ENCODE data around the gene OR2AG2. TPM values are rescaled to one million over a fixed set of nuclear protein-coding genes. Genes with fewer than 3 reads are reported as not detected.

The OR2AG2 gene
- total RNA-seq, 2 experiments from 2014 or later: 0.06 TPM; not detected in 1

- H3K27ac Mint-ChIP-seq: peak overlapping the region; percentile 76
- DNase-seq (no peak), ATAC-seq (ENCODE audit: poor library complexity) (no peak)
- H3K36me3 Mint-ChIP-seq (ENCODE audit: low read depth): peaks cover 75% of the 10 kb centered on the region
- TF ChIP-seq, protein P1, sequence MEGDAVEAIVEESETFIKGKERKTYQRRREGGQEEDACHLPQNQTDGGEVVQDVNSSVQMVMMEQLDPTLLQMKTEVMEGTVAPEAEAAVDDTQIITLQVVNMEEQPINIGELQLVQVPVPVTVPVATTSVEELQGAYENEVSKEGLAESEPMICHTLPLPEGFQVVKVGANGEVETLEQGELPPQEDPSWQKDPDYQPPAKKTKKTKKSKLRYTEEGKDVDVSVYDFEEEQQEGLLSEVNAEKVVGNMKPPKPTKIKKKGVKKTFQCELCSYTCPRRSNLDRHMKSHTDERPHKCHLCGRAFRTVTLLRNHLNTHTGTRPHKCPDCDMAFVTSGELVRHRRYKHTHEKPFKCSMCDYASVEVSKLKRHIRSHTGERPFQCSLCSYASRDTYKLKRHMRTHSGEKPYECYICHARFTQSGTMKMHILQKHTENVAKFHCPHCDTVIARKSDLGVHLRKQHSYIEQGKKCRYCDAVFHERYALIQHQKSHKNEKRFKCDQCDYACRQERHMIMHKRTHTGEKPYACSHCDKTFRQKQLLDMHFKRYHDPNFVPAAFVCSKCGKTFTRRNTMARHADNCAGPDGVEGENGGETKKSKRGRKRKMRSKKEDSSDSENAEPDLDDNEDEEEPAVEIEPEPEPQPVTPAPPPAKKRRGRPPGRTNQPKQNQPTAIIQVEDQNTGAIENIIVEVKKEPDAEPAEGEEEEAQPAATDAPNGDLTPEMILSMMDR (IDR thresholded peaks at IDR 0.05): no peak
- H3K27me3 Mint-ChIP-seq: no peaks in the 10 kb centered on the region
- peak overlapping the region; percentile 46 to 56 for H3K27ac ChIP-seq (ENCODE audit: low read depth in 1 of 2, low read length in 2 of 2)
- intact Hi-C loops (cut with DNase I, micrococcal nuclease): loop anchor here in 1 of 2 experiments (1.0 to 2.0 kb wide), 4 partner anchors 8 to 704 kb away; no protein-coding TSS in a partner anchor
- peaks cover 53% of the 10 kb centered on the region for H3K36me3 ChIP-seq (ENCODE audit: insufficient read depth, low read length)
- POLR2A ChIA-PET: interaction anchor here (1.0 to 6.9 kb wide), 3 partner anchors 7 to 18 kb away, joined by 4 to 81 read pairs (median 15); no protein-coding TSS in a partner anchor
- peaks cover 58% of the 10 kb centered on the region for H3K4me1 ChIP-seq (ENCODE audit: insufficient read depth, low read length)
- H3K4me1 Mint-ChIP-seq (ENCODE audit: low read depth): peaks cover 88% of the 10 kb centered on the region
- no peaks in the 10 kb centered on the region for H3K9me3 ChIP-seq (ENCODE audit: control insufficient read depth in 1 of 2, insufficient read depth in 1 of 2, low read length in 2 of 2)
- no peaks in the 10 kb centered on the region for H3K9me3 Mint-ChIP-seq
- H3K27me3 ChIP-seq (ENCODE audit: control insufficient read depth in 1 of 2, insufficient read depth in 2 of 2, low read length in 2 of 2): no peaks in the 10 kb centered on the region
- no peak overlapping the region for H3K4me3 ChIP-seq (ENCODE audit: low read length)
- H3K4me3 Mint-ChIP-seq: no peak overlapping the region
- CTCF ChIA-PET: interaction anchor here (1.2 to 8.6 kb wide), 10 partner anchors 9 to 348 kb away, joined by 3 to 181 read pairs (median 6); partner anchors contain the start of genes MRPL17 and SMPD1
These were observed 33.2 kb downstream of the OR2AG2 start for GRCh38 chr11:6738590-6738989.

DNA sequence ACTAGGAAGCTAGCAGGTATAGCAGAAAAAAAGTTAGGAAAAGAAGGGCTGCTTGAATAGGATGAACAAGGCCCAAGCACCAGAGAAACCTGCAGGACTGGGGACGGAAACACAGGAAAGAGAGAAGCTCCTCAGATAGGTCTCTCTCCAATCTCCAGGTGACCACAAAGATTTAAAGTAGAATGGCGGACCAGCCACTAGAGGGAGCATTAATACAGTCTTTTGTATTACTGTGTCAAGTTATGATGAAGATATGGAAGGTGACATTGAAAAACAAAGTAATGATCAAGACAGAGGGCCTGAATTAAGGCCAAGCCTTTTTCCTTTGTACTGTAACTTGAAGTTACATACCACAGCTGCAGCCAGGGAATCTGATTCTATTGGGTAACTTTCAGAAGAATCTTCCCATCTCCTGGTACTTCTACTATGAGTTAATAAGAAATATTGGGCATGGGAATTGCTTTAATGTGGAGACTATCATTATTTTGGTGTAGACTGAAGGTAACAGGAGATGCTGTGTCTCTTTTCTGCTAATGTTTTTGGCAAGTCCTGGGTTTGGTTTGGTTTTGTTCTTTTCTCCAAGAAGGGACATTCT lies 33.8 kb downstream of the OR2AG2 start:
- intact Hi-C loops (cut with DNase I, micrococcal nuclease): loop anchor here (1.0 to 2.0 kb wide), 4 partner anchors 8 to 705 kb away; no protein-coding TSS in a partner anchor
- peak overlapping the region; percentile 76 for H3K27ac Mint-ChIP-seq
- H3K9me3 Mint-ChIP-seq: no peaks in the 10 kb centered on the region
- ATAC-seq (ENCODE audit: poor library complexity) (peak; percentile 56), DNase-seq (peak; percentile 27 to 88 (median 57))
- H3K4me1 Mint-ChIP-seq (ENCODE audit: low read depth): peaks cover 88% of the 10 kb centered on the region
- TF ChIP-seq, protein P1 (IDR thresholded peaks at IDR 0.05): peak; percentile 77
- peaks cover 62% of the 10 kb centered on the region for H3K4me1 ChIP-seq (ENCODE audit: insufficient read depth, low read length)
- H3K4me3 ChIP-seq (ENCODE audit: low read length): no peak overlapping the region
- CTCF ChIA-PET: interaction anchor here (1.2 to 8.6 kb wide), 13 partner anchors 9 to 347 kb away, joined by 3 to 181 read pairs (median 6); partner anchors contain the start of genes MRPL17, SMPD1 and TAF10
- peaks cover 53% of the 10 kb centered on the region for H3K36me3 ChIP-seq (ENCODE audit: insufficient read depth, low read length)
- H3K9me3 ChIP-seq (ENCODE audit: control insufficient read depth in 1 of 2, insufficient read depth in 1 of 2, low read length in 2 of 2): no peaks in the 10 kb centered on the region
- H3K27me3 Mint-ChIP-seq: no peaks in the 10 kb centered on the region
- peak overlapping the region; percentile 2 to 56 for H3K27ac ChIP-seq (ENCODE audit: low read depth in 1 of 2, low read length in 2 of 2)
- H3K4me3 Mint-ChIP-seq: peak overlapping the region; percentile 12
- no peaks in the 10 kb centered on the region for H3K27me3 ChIP-seq (ENCODE audit: control insufficient read depth in 1 of 2, insufficient read depth in 2 of 2, low read length in 2 of 2)
- POLR2A ChIA-PET: interaction anchor here (0.6 to 6.9 kb wide), 9 partner anchors 8 to 264 kb away, joined by 3 to 81 read pairs (median 4); partner anchors contain the start of genes TAF10 and TRIM3
- H3K36me3 Mint-ChIP-seq (ENCODE audit: low read depth): peaks cover 76% of the 10 kb centered on the region

GRCh38 chr11:6736495-6737121 lies 35.2 kb downstream of the OR2AG2 start:
- ChIA-PET CTCF (interaction anchor here (1.2 to 8.6 kb wide), 8 partner anchors 8 to 124 kb away, joined by 4 to 181 read pairs (median 10); partner anchors contain the start of gene TAF10), POLR2A (interaction anchor here (1.5 to 6.9 kb wide), 3 partner anchors 9 to 20 kb away, joined by 4 to 81 read pairs (median 15); no protein-coding TSS in a partner anchor)
- H3K4me3 Mint-ChIP-seq: peak overlapping the region; percentile 8
- ATAC-seq (ENCODE audit: poor library complexity): no peak
- H3K27ac Mint-ChIP-seq: peak overlapping the region; percentile 76
- peaks cover 76% of the 10 kb centered on the region for H3K36me3 Mint-ChIP-seq (ENCODE audit: low read depth)
- H3K36me3 ChIP-seq (ENCODE audit: insufficient read depth, low read length): peaks cover 53% of the 10 kb centered on the region
- H3K4me1 ChIP-seq (ENCODE audit: insufficient read depth, low read length): peaks cover 62% of the 10 kb centered on the region
- no peak overlapping the region for H3K4me3 ChIP-seq (ENCODE audit: low read length)
- H3K27me3 ChIP-seq (ENCODE audit: control insufficient read depth in 1 of 2, insufficient read depth in 2 of 2, low read length in 2 of 2): no peaks in the 10 kb centered on the region
- intact Hi-C loops (cut with DNase I, micrococcal nuclease): loop anchor here in 1 of 2 experiments (1.0 kb wide), 1 partner anchor 21 kb away; no protein-coding TSS in a partner anchor
- H3K9me3 Mint-ChIP-seq: no peaks in the 10 kb centered on the region
- H3K27me3 Mint-ChIP-seq: no peaks in the 10 kb centered on the region
- TF ChIP-seq, protein P1 (IDR thresholded peaks at IDR 0.05): no peak
- peak overlapping the region; percentile 17 to 59 for H3K27ac ChIP-seq (ENCODE audit: low read depth in 1 of 2, low read length in 2 of 2)
- H3K4me1 Mint-ChIP-seq (ENCODE audit: low read depth): peaks cover 88% of the 10 kb centered on the region
- peak in 1 of 14 experiments; percentile 43 for DNase-seq
- no peaks in the 10 kb centered on the region for H3K9me3 ChIP-seq (ENCODE audit: control insufficient read depth in 1 of 2, insufficient read depth in 1 of 2, low read length in 2 of 2)

All from CD4-positive, alpha-beta T cell (primary cell).